ENCODE measurements around the gene DNAJB14. TPM values are rescaled to one million over a fixed set of nuclear protein-coding genes. Genes with fewer than 3 reads are reported as not detected.

The DNAJB14 gene
- total RNA-seq, 4 donors from 2014 or later, result 41.9 to 58.1 (median 48.5) TPM

DNA sequence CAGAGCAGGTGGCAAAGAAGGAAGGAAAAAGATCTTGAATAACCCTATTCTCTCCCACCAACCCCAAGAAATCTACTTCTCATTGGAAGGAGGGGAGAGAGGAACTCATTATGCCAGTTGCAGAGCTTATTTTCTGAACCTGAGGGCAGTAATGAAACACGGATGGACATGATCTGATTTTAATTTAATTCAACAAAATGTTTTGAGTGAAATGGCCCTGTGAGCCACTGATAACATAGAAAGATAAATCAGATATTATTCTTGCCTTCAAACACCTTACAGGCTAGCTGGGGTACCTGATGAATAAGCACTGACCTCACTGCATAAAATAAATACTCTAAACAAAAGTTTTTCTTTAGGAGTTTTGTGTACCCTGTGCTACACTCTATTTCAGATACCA lies 99.5 kb downstream of the DNAJB14 start:
- TF ChIP-seq EP300 (IDR thresholded peaks at IDR 0.05; ENCODE audit: low read depth), result no peak
- no peak for TF ChIP-seq POLR2AphosphoS5 (IDR thresholded peaks at IDR 0.05)
- TF ChIP-seq, protein P1, sequence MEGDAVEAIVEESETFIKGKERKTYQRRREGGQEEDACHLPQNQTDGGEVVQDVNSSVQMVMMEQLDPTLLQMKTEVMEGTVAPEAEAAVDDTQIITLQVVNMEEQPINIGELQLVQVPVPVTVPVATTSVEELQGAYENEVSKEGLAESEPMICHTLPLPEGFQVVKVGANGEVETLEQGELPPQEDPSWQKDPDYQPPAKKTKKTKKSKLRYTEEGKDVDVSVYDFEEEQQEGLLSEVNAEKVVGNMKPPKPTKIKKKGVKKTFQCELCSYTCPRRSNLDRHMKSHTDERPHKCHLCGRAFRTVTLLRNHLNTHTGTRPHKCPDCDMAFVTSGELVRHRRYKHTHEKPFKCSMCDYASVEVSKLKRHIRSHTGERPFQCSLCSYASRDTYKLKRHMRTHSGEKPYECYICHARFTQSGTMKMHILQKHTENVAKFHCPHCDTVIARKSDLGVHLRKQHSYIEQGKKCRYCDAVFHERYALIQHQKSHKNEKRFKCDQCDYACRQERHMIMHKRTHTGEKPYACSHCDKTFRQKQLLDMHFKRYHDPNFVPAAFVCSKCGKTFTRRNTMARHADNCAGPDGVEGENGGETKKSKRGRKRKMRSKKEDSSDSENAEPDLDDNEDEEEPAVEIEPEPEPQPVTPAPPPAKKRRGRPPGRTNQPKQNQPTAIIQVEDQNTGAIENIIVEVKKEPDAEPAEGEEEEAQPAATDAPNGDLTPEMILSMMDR (IDR thresholded peaks at IDR 0.05), result no peak
- TF ChIP-seq POLR2A (IDR thresholded peaks at IDR 0.05), result no peak
- in situ Hi-C loops (cut with MboI; ENCODE audit: low pct_ligation_motif_present in 1 of 4, low pct_unique_long_range_greater_than_20kb in 1 of 4, low sequenced_read_pairs in 3 of 4), result no loop called here
- H3K4me1 ChIP-seq, result no peaks in the 10 kb centered on the region
- no peak for DNase-seq
- WGBS, 2 donors (ENCODE audit: low coverage in 1 of 2), result 63 to 86% methylated on average over 1 of the region's 1 CpG
- intact Hi-C loops (cut with DNase I; ENCODE audit: low total_unique reads), result no loop called here
- no peak overlapping the region for H3K4me3 ChIP-seq
- no peaks in the 10 kb centered on the region for H3K9me3 ChIP-seq
- H3K27ac ChIP-seq, result peak overlapping the region in 1 of 4 donors; percentile 29
- no peaks in the 10 kb centered on the region for H3K27me3 ChIP-seq
- no peaks in the 10 kb centered on the region for H3K36me3 ChIP-seq

Other genes starting within 250 kb of the DNAJB14 start
- gene DAPP1, start 129.8 kb downstream of the DNAJB14 start, total RNA-seq, result 10 to 100 TPM in 1 of 4 donors, 1 to 10 TPM in 2, under 1 TPM in 1; 0.41 to 10.7 (median 7.6) TPM
- 10 to 100 TPM in 3 of 4 donors, under 1 TPM in 1; 1.00 to 60.3 (median 32.0) TPM for gene LAMTOR3, start 52.2 kb downstream of the DNAJB14 start, total RNA-seq
- 100 to 1,000 TPM in 2 of 4 donors, 10 to 100 TPM in 2; 28.8 to 139 (median 81.5) TPM for gene H2AZ1, start 3.7 kb upstream of the DNAJB14 start, total RNA-seq
- 1 to 10 TPM in 1 of 4 donors, under 1 TPM in 1, not detected in 2; 0.79 to 2.0 TPM for gene DDIT4L, start 243.8 kb upstream of the DNAJB14 start, total RNA-seq